AG04449 (cell line): ENCODE data around the gene NCKAP5L.

Experiments
- CTCF ChIA-PET: fragments of 350-600 bp; formaldehyde crosslinking; extraction: SDS; loops from one replicate; lab custom pipeline; 2021; ENCODE audit warnings: antibody characterized with exemption; lab: Yijun Ruan, JAX
- POLR2A ChIA-PET: fragments of 400-600, 350-600 bp; formaldehyde crosslinking; extraction: SDS; loops from one replicate; lab custom pipeline; 2020; ENCODE audit warnings: antibody characterized with exemption, inconsistent platforms; lab: Yijun Ruan, JAX
- DNase-seq: peaks from one replicate; pipeline ENCODE4 v3.0.0-alpha.2; 2010; ENCODE audit warnings: low read depth, low spot score
- H3K4me3 ChIP-seq: 2 replicates; pipeline ENCODE4 v1.5.1; 2011; ENCODE audit warnings: low read depth, mild to moderate bottlenecking, control low read depth, low read length
- TF ChIP-seq, protein P1 (sequence below): IDR thresholded peaks from one replicate; pipeline ENCODE4 v1.5.1; 2011; ENCODE audit warnings: mild to moderate bottlenecking, moderate library complexity, low read length, control low read depth, inconsistent platforms; ENCODE audit not compliant: insufficient read depth; ENCODE audit errors: missing control alignments

Gene NCKAP5L

DNA sequence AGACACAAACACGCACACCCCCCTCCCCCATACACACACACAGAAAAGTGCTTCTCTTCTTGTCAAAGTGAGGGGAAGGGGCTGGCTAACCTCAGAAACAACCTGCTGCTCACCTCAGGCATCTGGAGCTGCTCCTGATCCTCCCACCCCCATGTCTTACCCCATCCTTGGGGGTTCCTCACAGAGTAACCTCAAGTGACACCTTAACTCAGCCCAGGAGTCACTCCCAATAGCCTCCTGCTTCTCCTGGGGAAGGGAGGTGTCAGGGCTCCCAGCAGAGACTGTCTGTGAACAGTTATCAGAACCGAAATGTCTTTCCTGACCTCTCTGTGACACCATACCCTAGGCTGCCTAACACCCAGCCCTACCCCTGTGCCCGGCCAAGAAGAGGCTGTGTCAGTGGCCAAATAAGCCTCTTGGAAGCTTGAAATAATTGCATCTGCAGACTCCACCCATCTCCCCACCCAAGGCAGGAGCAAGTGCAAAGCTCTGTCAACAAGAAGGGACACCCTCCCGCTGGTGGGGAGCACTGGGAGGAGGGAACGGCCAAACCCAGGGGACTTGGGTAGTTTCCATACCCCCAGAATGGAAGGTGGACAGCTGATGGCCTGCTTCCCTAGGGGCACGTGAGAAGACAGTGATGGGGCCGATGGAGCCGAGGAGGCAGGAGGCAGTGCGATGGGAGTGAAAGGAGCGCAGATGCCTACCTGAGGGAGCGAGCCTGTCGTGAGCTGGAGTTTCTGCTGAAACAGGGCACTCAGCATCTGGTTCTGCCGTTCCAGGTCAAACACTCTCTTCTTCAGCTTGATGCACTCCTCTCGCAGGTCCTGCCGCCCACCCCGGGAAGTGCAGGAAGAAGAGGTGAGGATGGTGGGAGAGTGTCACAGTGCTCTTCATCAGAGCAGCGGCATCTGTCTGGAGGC is 26.8 kb downstream of the NCKAP5L start:
- TF ChIP-seq, protein P1, sequence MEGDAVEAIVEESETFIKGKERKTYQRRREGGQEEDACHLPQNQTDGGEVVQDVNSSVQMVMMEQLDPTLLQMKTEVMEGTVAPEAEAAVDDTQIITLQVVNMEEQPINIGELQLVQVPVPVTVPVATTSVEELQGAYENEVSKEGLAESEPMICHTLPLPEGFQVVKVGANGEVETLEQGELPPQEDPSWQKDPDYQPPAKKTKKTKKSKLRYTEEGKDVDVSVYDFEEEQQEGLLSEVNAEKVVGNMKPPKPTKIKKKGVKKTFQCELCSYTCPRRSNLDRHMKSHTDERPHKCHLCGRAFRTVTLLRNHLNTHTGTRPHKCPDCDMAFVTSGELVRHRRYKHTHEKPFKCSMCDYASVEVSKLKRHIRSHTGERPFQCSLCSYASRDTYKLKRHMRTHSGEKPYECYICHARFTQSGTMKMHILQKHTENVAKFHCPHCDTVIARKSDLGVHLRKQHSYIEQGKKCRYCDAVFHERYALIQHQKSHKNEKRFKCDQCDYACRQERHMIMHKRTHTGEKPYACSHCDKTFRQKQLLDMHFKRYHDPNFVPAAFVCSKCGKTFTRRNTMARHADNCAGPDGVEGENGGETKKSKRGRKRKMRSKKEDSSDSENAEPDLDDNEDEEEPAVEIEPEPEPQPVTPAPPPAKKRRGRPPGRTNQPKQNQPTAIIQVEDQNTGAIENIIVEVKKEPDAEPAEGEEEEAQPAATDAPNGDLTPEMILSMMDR, result no peak
- CTCF ChIA-PET, result interaction anchor here (1.4 to 3.5 kb wide), 3 partner anchors 24 to 39 kb away, joined by 3 to 21 read pairs (median 10); no protein-coding TSS in a partner anchor
- POLR2A ChIA-PET, result no interaction called here
- H3K4me3 ChIP-seq, result no peak overlapping the region
- DNase-seq, result no peak

DNA sequence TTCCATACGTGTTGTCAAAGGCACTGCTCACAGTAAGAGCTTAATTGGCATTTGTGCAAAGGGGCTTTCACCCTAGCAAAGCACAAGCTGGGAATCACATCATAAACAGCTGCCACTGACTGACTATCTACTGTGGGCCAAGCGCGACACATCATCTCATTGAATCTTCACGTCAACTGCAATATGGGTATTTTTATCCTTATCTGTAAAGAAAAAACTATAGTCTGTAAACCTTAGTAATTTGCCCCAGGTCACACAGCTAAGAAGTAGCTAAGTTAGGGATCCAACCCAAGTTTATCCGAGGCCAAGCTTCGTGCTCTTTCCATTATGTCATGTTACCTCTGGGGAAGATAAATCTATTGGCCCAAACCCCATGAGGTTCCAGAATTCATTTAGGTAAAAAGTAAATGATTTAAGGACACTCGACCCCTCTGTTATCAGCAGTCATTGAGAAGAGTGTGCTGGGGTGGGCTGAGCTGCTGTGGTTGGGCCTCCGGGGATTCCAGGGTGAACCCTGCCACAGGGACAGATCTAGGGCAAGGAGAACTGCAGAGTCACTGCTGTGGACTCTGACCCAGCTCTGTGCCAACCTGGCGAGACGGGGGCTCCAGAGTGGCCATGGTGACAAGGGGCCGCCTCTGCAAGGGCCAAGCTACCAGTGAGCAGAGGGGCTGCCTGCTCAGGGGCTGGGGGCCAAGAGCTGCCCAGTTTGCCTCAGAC is 27.6 kb downstream of the NCKAP5L start:
- ChIA-PET CTCF (interaction anchor here (0.9 to 3.5 kb wide), 6 partner anchors 8 to 40 kb away, joined by 3 to 21 read pairs (median 4); no protein-coding TSS in a partner anchor), POLR2A (interaction anchor here (0.6 kb wide), 1 partner anchor 48 kb away, joined by 3 read pairs; no protein-coding TSS in a partner anchor)
- no peak for DNase-seq
- TF ChIP-seq, protein P1, result no peak
- H3K4me3 ChIP-seq, result no peak overlapping the region

DNA sequence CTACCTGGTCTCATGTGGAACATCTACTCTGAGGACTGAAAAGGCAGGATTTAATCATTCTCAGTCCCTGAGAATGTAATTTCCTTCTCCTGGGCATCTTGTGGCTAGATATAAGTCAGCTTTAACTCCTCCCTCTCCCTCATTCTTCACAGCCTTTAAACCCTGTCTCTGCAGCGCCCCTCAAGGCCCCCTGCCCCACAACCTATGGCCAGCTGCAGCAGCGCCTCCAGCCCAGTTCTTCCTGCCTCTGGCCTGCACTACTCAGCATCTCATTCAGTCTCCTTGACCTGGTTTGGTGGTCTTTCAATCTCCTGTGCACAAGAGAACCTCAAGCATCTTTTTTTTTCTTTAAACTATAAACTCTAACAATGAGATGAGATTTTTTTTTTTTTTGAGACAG is 29.3 kb downstream of the NCKAP5L start:
- TF ChIP-seq, protein P1, result no peak
- ChIA-PET POLR2A (interaction anchor here (0.5 kb wide), 1 partner anchor 30 kb away, joined by 3 read pairs; no protein-coding TSS in a partner anchor), CTCF (interaction anchor here (2.2 to 3.5 kb wide), 2 partner anchors 21 to 41 kb away, joined by 9 to 21 read pairs; no protein-coding TSS in a partner anchor)
- no peak for DNase-seq
- H3K4me3 ChIP-seq, result no peak overlapping the region

DNA sequence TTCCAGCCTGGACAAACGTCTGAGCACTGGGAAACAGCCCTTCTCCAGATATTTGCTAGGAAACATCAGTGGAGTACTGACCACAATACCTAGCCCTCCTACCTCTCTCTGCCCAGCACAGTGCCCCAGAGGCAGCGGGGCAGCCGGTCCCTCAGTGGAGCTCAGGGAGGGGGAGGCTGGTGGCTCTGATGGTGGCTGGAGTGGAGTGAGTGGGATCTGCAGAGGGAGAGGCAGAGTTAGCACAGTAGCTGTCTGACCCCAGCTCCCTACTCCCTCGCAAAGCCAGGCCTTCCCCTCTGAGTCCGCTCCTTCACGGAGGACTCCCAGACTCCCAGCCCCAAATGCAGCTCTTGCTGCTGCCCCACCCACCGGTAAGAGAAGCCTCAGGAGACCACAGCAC is 30.0 kb downstream of the NCKAP5L start:
- POLR2A ChIA-PET, result no interaction called here
- H3K4me3 ChIP-seq, result no peak overlapping the region
- TF ChIP-seq, protein P1, result no peak
- CTCF ChIA-PET, result interaction anchor here (1.3 to 2.3 kb wide), 3 partner anchors 20 to 258 kb away, joined by 3 to 9 read pairs (median 9); no protein-coding TSS in a partner anchor
- no peak for DNase-seq

DNA sequence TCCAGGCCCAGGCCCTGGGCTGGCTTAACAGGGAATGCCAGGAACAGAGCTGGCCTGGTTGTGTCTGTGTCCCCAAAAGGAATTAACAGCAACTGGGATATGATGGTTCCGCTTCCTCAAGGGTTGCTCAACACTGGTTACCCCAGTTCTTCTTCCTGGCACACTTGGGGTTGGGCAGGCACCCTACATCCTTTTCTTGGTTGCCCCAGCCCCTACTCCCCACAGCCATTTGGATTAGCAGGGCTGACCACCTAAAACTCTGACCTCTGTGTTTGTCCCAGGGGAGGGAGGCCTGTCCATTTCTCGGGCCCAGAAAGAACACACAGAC is 30.8 kb downstream of the NCKAP5L start:
- DNase-seq, result no peak
- TF ChIP-seq, protein P1, result no peak
- no peak overlapping the region for H3K4me3 ChIP-seq
- CTCF ChIA-PET, result interaction anchor here (1.3 to 2.3 kb wide), 2 partner anchors 20 to 259 kb away, joined by 3 to 9 read pairs; no protein-coding TSS in a partner anchor
- POLR2A ChIA-PET, result no interaction called here
